Measurements from ENCODE around the gene TMEM267.

- TF ChIP-seq CTCF (IDR thresholded peaks at IDR 0.05; ENCODE audit: control extremely low read depth in 1 of 3, insufficient read depth in 1 of 3, low read depth in 1 of 3, low read length in 3 of 3) (no peak), CEBPB (IDR thresholded peaks at IDR 0.05; ENCODE audit: low read depth, low read length) (no peak), KDM1A (IDR thresholded peaks at IDR 0.05; ENCODE audit: borderline replicate concordance, low read length) (no peak), TCF12 (IDR thresholded peaks at IDR 0.05; ENCODE audit: low read depth, low read length) (no peak), POLR2A (IDR thresholded peaks at IDR 0.05; ENCODE audit: control extremely low read depth in 1 of 2, low read depth in 2 of 2, low read length in 2 of 2) (no peak), JUN (IDR thresholded peaks at IDR 0.05; ENCODE audit: low read depth, low read length) (no peak), EP300 (IDR thresholded peaks at IDR 0.05; ENCODE audit: borderline replicate concordance in 1 of 2, low read depth in 2 of 2, low read length in 2 of 2) (no peak), USF2 (IDR thresholded peaks at IDR 0.05; ENCODE audit: low read length) (no peak), EZH2 (IDR thresholded peaks at IDR 0.05; ENCODE audit: low read depth, low read length, severe bottlenecking) (no peak), EGR1 (IDR thresholded peaks at IDR 0.05; ENCODE audit: borderline replicate concordance, low read depth, low read length) (no peak), ZNF274 (IDR thresholded peaks at IDR 0.05; ENCODE audit: borderline replicate concordance, extremely low read depth, low read length) (no peak), RFX5 (IDR thresholded peaks at IDR 0.05; ENCODE audit: borderline replicate concordance, low read depth, low read length) (no peak)
These were observed 73.8 kb downstream of the TMEM267 start for GRCh38 chr5:43409809-43410271.

Data from H1 (cell line).